Endothelial cell of umbilical vein (primary cell): Measurements from ENCODE around the gene PLD1. TPM values are rescaled to one million over a fixed set of nuclear protein-coding genes. Genes with fewer than 3 reads are reported as not detected.

Experiments used
- BruUV-seq: library from RNA; stranded (reverse); fragments of 400-500 nt; replicated peaks from 2 replicates; lab custom pipeline; 2021; lab: Mats Ljungman, UMichigan
- CTCF ChIA-PET: fragments of 300-600, 350-600 bp; sonication (Branson Sonifier 250); formaldehyde crosslinking; loops from one replicate; lab custom pipeline; 2021; ENCODE audit warnings: antibody characterized with exemption, inconsistent platforms; lab: Charles Lee
- POLR2A ChIA-PET: fragments of 300-600, 350-600 bp; sonication (Branson Sonifier 250); formaldehyde crosslinking; loops from one replicate; lab custom pipeline; 2021; ENCODE audit warnings: antibody characterized with exemption, inconsistent platforms; lab: Charles Lee
- DNase-seq: peaks from one replicate; pipeline ENCODE4 v3.0.0-alpha.2; 2011; ENCODE audit warnings: low read depth, low spot score
- FAIRE-seq: peaks from 2 replicates; lab custom pipeline; 2011; peaks lifted over from hg19 to GRCh38; lab: Jason Lieb, UNC
- H2AFZ ChIP-seq: 2 replicates; pipeline ENCODE4 v1.6.0; 2012; ENCODE audit warnings: low read depth, low read length, control low read depth, inconsistent platforms
- H3K27ac ChIP-seq: 2 replicates; pipeline ENCODE4 v1.5.1; 2011; ENCODE audit warnings: low read depth, mild to moderate bottlenecking, control low read depth, low read length, moderate library complexity; ENCODE audit not compliant: insufficient read depth
- H3K27me3 ChIP-seq, 2 experiments: 2 replicates each; pipeline versions ENCODE4 v1.6.0 to v1.6.1; 2011; ENCODE audit warnings: low read length in 2 of 2, mixed read lengths in 1 of 2; ENCODE audit not compliant: control insufficient read depth in 2 of 2, insufficient read depth in 2 of 2
- H3K36me3 ChIP-seq, 2 experiments: 2 replicates in 1 of 2; 3 replicates in 1 of 2; pipeline ENCODE4 v1.5.1; 2011; ENCODE audit warnings: low read length in 2 of 2, mild to moderate bottlenecking in 1 of 2, moderate library complexity in 1 of 2; ENCODE audit not compliant: control insufficient read depth in 2 of 2, insufficient read depth in 2 of 2; ENCODE audit errors: extremely low read depth in 1 of 2
- H3K4me1 ChIP-seq: 3 replicates; pipeline ENCODE4 v1.5.1; 2011; ENCODE audit warnings: mild to moderate bottlenecking, low read length; ENCODE audit not compliant: control insufficient read depth, insufficient read depth; ENCODE audit errors: extremely low read depth
- H3K4me2 ChIP-seq: 2 replicates; pipeline ENCODE4 v1.6.1; 2011; ENCODE audit warnings: low read length, control low read depth, mixed read lengths; ENCODE audit not compliant: insufficient read depth
- H3K4me3 ChIP-seq, 3 experiments: fragments of 200-600 bp in 1 of 3; sonication (generic), shearing (Covaris generic) in 1 of 3; replicated peaks in 1 of 3; 2 replicates each; pipeline ENCODE4 v1.5.1; 2011 to 2016; ENCODE audit warnings: control low read depth in 3 of 3, low read length in 3 of 3, mild to moderate bottlenecking in 2 of 3, inconsistent platforms in 1 of 3, low read depth in 1 of 3, moderate library complexity in 1 of 3; ENCODE audit not compliant: insufficient read depth in 1 of 3
- H3K79me2 ChIP-seq: 2 replicates; pipeline ENCODE4 v1.6.0; 2012; ENCODE audit warnings: low read length, inconsistent platforms; ENCODE audit not compliant: control insufficient read depth, insufficient read depth
- H3K9ac ChIP-seq: replicated peaks from 2 replicates; pipeline ENCODE3; 2011; ENCODE audit warnings: low read length, control low read depth; ENCODE audit not compliant: insufficient read depth; ENCODE audit errors: extremely low read depth
- H3K9me1 ChIP-seq: replicated peaks from 3 replicates; pipeline ENCODE4 v1.6.0; 2011; ENCODE audit warnings: mild to moderate bottlenecking, low read length; ENCODE audit not compliant: control insufficient read depth, insufficient read depth; ENCODE audit errors: extremely low read depth
- H3K9me3 ChIP-seq: replicated peaks from 2 replicates; pipeline ENCODE4 v1.5.1; 2012; ENCODE audit warnings: low read length, inconsistent platforms; ENCODE audit not compliant: control insufficient read depth, insufficient read depth
- H4K20me1 ChIP-seq: replicated peaks from 2 replicates; pipeline ENCODE3; 2011; ENCODE audit warnings: mild to moderate bottlenecking, low read length; ENCODE audit not compliant: control insufficient read depth, insufficient read depth; ENCODE audit errors: extremely low read depth
- EZH2 ChIP-seq: IDR thresholded peaks from 2 replicates; pipeline ENCODE4 v1.6.1; 2012; ENCODE audit warnings: borderline replicate concordance, low read depth, mild to moderate bottlenecking, moderate library complexity, low read length, inconsistent platforms; ENCODE audit not compliant: severe bottlenecking
- FOS ChIP-seq: IDR thresholded peaks from 2 replicates; pipeline ENCODE4 v1.6.1; 2011; ENCODE audit warnings: mild to moderate bottlenecking, low read length, moderate library complexity, borderline replicate concordance; ENCODE audit not compliant: insufficient read depth
- GATA2 ChIP-seq: IDR thresholded peaks from 2 replicates; pipeline ENCODE4 v1.7.0; 2011; ENCODE audit warnings: low read depth, mild to moderate bottlenecking, moderate library complexity, mixed read lengths, low read length; ENCODE audit not compliant: insufficient read length, insufficient read depth
- JUN ChIP-seq: IDR thresholded peaks from 2 replicates; pipeline ENCODE4 v1.6.1; 2011; ENCODE audit warnings: borderline replicate concordance, low read depth; ENCODE audit not compliant: insufficient read length, insufficient read depth
- MYC ChIP-seq: IDR thresholded peaks from one replicate; pipeline ENCODE4 v1.6.1; 2011; ENCODE audit warnings: mild to moderate bottlenecking, low read depth, low read length
- POLR2A ChIP-seq: IDR thresholded peaks from 2 replicates; pipeline ENCODE4 v1.6.1; 2012; ENCODE audit warnings: low read depth, mild to moderate bottlenecking, control low read depth, low read length
- POLR2AphosphoS5 ChIP-seq: IDR thresholded peaks from 2 replicates; pipeline ENCODE4 v1.6.1; 2012; ENCODE audit warnings: low read depth, mild to moderate bottlenecking, control low read depth, low read length, moderate library complexity; ENCODE audit not compliant: insufficient read depth
- dilution Hi-C: fragments of 300-500 bp; cut with MboI; formaldehyde crosslinking; loops from one replicate; pipeline ENCODE4 v1.15.0; 2019; ENCODE audit warnings: low sequenced_read_pairs; ENCODE audit not compliant: extremely low pct_ligation_motif_present
- intact Hi-C: fragments of 100-400 bp; cut with micrococcal nuclease; formaldehyde crosslinking; loops from one replicate; pipeline ENCODE4 v1.10.0; 2022
- polyA plus RNA-seq, 4 experiments: library from polyadenylated mRNA; depleted of rRNA in 3 of 4; stranded (reverse) in 3 of 4; unstranded in 1 of 4; fragments of >200 nt; gene quantifications; 2 replicates each; pipeline versions ENCODE4 v1.2.1 to v1.2.3, GENCODE V29; 2011 to 2012; ENCODE audit warnings: missing spikeins in 1 of 4
- total RNA-seq: library from RNA; stranded (reverse); gene quantifications from 2 replicates; pipeline ENCODE4 v1.2.3, GENCODE V29; 2021
- TF ChIP-seq, protein P1 (sequence below): IDR thresholded peaks from 2 replicates; pipeline ENCODE4 v1.6.1; 2011; ENCODE audit not compliant: insufficient read depth, insufficient read length
- TF ChIP-seq, protein P2 (sequence below), 2 donors: IDR thresholded peaks; 1 replicate in 1 of 2; 2 replicates in 1 of 2; pipeline ENCODE4 v1.5.1; 2011; ENCODE audit warnings: low read length in 2 of 2, mild to moderate bottlenecking in 2 of 2, moderate library complexity in 2 of 2, control low read depth in 1 of 2, inconsistent platforms in 1 of 2, low read depth in 1 of 2; ENCODE audit not compliant: insufficient read depth in 1 of 2; ENCODE audit errors: extremely low read depth in 1 of 2

PLD1 gene
- total and polyA plus RNA-seq, 2 donors (not counting 3 experiments of a cell fraction or from before 2014, with no cell fraction given) = 42.0 to 108 TPM

DNA sequence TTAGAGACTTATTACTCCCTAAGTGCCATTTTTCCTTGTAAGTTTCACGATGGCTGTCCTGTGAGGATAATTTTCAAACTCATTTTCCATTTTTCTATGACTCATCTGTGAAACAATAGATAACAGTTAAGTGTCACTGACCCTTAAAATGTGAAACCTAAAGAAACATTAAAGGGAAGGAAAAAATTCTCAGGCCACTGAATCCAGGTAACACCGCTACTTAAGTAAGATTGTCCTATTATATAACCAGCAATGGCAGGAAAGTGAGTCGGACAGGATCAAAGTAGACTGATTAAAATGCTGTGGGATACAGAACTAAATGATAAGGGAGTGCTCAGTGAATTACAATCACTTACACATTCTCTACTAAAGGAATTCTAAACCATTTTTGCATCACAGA is 12.4 kb downstream of the PLD1 start:
- H3K79me2 ChIP-seq = peaks cover 55% of the 10 kb centered on the region
- peak overlapping the region; percentile 54 for H3K4me2 ChIP-seq
- no peaks in the 10 kb centered on the region for H4K20me1 ChIP-seq
- no peak overlapping the region for H3K4me3 ChIP-seq
- peaks cover 53% of the 10 kb centered on the region for H3K4me1 ChIP-seq
- FAIRE-seq (peak; percentile 59), DNase-seq (peak; percentile 89)
- H2AFZ ChIP-seq = no peak overlapping the region
- intact Hi-C loops (no loop called here), dilution Hi-C loops (no loop called here)
- H3K9me3 ChIP-seq = no peaks in the 10 kb centered on the region
- BruUV-seq = no TSS peak
- ChIA-PET POLR2A (no interaction called here), CTCF (no interaction called here)
- TF ChIP-seq FOS (peak; percentile 80), EZH2 (no peak), GATA2 (no peak), JUN (peak; percentile 77)
- TF ChIP-seq, protein P1, sequence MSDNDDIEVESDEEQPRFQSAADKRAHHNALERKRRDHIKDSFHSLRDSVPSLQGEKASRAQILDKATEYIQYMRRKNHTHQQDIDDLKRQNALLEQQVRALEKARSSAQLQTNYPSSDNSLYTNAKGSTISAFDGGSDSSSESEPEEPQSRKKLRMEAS = no peak
- peak overlapping the region; percentile 68 for H3K9ac ChIP-seq
- H3K9me1 ChIP-seq = no peaks in the 10 kb centered on the region
- H3K36me3 ChIP-seq = no peaks in the 10 kb centered on the region
- H3K27me3 ChIP-seq = no peaks in the 10 kb centered on the region
- peak overlapping the region; percentile 82 for H3K27ac ChIP-seq

DNA sequence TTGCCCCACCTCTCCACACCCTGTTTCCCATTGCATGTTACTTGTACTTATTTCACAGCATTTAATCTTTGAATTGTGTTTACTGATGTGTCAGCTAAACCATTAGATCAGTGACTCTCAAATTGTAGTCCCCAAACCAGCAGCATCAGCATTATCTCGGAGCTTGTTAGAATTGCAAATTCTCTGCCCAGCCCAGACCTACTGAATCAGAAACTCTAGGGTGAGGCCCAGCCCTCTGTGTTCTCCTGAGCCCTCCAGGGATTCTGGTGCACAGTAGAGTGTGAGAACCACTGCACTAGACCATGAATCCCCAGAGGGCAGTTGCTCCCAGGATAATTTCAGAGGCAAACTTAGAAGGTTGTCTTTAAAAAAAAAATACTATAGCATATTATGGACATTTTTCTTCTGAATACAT is 13.0 kb downstream of the PLD1 start:
- no TSS peak for BruUV-seq
- Histone ChIP-seq H3K27me3 (no peaks in the 10 kb centered on the region), H3K4me3 (no peak overlapping the region), H3K9ac (peak overlapping the region; percentile 68), H4K20me1 (no peaks in the 10 kb centered on the region), H3K36me3 (no peaks in the 10 kb centered on the region), H3K4me2 (no peak overlapping the region), H3K27ac (peak overlapping the region; percentile 82), H2AFZ (no peak overlapping the region), H3K9me3 (no peaks in the 10 kb centered on the region), H3K9me1 (no peaks in the 10 kb centered on the region), H3K79me2 (peaks cover 51% of the 10 kb centered on the region), H3K4me1 (peaks cover 53% of the 10 kb centered on the region)
- POLR2A ChIA-PET = no interaction called here
- intact Hi-C loops = no loop called here
- dilution Hi-C loops = no loop called here
- FAIRE-seq (no peak), DNase-seq (no peak)
- CTCF ChIA-PET = no interaction called here
- TF ChIP-seq GATA2 = no peak
- TF ChIP-seq, protein P1 = no peak
- TF ChIP-seq JUN = no peak
- no peak for TF ChIP-seq MYC
- no peak for TF ChIP-seq POLR2AphosphoS5
- no peak for TF ChIP-seq EZH2
- no peak for TF ChIP-seq POLR2A
- no peak for TF ChIP-seq FOS
- TF ChIP-seq, protein P2, sequence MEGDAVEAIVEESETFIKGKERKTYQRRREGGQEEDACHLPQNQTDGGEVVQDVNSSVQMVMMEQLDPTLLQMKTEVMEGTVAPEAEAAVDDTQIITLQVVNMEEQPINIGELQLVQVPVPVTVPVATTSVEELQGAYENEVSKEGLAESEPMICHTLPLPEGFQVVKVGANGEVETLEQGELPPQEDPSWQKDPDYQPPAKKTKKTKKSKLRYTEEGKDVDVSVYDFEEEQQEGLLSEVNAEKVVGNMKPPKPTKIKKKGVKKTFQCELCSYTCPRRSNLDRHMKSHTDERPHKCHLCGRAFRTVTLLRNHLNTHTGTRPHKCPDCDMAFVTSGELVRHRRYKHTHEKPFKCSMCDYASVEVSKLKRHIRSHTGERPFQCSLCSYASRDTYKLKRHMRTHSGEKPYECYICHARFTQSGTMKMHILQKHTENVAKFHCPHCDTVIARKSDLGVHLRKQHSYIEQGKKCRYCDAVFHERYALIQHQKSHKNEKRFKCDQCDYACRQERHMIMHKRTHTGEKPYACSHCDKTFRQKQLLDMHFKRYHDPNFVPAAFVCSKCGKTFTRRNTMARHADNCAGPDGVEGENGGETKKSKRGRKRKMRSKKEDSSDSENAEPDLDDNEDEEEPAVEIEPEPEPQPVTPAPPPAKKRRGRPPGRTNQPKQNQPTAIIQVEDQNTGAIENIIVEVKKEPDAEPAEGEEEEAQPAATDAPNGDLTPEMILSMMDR (IDR thresholded peaks at IDR 0.05; ENCODE audit: extremely low read depth in 1 of 2, insufficient read depth in 1 of 2, low read depth in 1 of 2, low read length in 2 of 2) = no peak
